Globus pallidus (tissue), 1 donor: ENCODE measurements around the gene TOPORS.
"Not testable (repeated sequence)": the region's sequence is repeated elsewhere in the genome, so short reads cannot be mapped to it uniquely, and the experiment has no call there.

Experiments used
- DNase-seq: peaks from one replicate; pipeline ENCODE4 v3.0.0-alpha.2; 2015; ENCODE audit warnings: low spot score

TOPORS gene

DNA sequence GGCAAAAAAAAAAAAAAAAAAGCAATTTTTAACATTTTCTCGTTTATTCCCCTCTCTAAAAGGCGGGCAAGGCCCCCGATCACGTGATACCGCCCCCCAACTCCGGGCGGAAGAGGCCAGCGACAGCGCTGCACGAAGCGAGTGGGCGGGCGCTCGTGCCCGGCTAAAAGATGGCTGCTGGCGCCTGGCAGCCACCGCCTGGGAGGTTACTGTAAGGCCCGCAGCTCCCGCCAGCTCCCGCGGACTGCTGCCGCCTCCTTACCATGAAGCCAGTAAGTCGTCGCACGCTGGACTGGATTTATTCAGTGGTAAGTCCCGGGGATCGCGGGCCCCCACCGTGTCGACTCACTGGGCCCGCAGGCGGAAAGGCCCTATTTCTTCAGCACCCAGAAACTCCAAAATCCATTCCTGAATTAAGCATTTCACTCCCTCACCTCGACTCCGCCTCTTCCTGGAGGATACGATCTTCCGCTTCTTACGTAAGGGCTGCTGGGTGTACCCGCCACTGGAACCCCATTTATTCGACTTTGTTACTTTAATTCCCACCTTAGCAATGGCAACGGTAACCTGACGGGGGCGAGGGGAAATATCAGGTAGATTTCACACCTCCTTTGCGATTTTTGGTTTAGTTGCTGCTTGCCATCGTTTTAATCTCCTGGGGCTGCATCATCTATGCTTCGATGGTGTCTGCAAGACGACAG, at the start of gene TOPORS, which contains the start of gene SMIM27:
Gene TOPORS, minus strand, starts transcription at position 415 of the 701 bp plus-strand sequence. Its CDS starts 150 bp downstream, at position 265.
Gene SMIM27, plus strand, starts transcription at position 156 of the 701 bp plus-strand sequence. Its CDS starts 108 bp downstream, at position 264.
- DNase-seq, result peak; percentile 93

DNA sequence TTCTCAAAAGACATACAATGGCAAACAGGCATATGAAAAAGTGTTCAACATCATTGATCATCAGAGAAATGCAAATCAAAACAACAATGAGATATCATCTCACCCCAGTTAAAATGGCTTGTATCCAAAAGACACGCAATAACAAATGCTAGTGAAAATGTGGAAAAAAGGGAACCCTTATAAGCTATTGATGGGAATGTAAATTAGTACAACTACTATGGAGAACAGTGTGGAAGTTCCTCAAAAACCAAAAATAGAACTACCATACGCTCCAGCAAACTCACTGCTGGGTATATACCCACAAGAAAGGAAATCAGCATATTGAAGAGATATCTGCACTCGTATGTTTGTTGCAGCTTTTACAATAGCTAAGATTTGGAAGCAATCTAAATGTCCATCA, 46.6 kb upstream of the TOPORS start:
- not testable (repeated sequence) for DNase-seq

GRCh38 chr9:32596936-32597335, 44.5 kb upstream of the TOPORS start:
- DNase-seq, result no peak

GRCh38 chr9:32596096-32596865, 43.9 kb upstream of the TOPORS start:
- DNase-seq, result no peak

- no peak for DNase-seq
Measured at GRCh38 chr9:32590898-32591297, 38.5 kb upstream of the TOPORS start.

GRCh38 chr9:32590476-32590875, 38.1 kb upstream of the TOPORS start:
- no peak for DNase-seq

DNA sequence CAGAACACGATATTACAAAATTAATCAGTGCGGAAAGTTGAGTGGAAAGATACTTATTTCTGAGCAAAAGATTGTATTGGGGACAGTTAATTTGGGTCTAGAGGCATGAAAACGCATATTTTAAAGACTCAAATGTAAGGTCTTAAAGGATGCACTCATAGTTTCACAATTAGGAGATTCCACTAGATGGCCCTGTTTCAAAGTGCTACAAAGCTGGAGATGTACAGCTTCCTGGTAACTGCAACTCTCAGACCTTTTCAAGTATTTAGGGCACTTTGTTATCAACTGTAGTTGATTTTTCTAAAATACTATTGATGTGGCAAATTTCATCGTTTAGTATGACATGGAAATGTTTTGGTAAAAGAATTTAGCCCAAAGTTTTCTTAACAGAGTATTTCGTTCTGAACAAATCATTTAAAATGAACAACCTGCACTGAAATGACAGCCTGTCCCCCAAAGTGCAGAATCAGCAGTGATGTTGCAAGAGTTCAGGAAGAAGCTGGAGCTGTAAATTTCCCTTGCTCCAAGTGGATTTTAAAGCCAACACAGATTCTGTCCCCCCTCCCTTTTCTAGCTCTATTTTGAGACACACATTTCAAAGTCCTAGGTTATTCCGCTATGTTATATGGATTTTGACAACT, 36.8 kb upstream of the TOPORS start:
- peak; percentile 25 for DNase-seq

DNA sequence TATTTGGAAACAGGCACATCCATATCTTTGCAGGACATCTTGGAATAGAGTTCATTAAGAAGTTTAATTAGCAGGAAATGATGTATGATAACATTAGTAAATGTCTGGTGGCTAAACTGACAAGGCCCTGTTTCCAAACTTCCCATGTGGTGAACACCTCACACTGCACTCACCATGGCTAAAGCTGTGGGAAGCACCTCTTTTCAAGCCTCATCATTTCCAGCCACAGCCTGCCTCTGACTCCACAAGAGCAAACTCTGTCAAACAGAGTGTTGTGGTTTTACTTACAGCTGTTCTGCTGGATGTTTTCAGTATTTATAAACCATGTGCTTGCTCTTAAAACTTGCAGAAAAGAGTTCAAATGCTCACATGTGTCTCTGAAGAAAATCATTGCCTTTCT, 35.5 kb upstream of the TOPORS start:
- DNase-seq, result no peak

DNA sequence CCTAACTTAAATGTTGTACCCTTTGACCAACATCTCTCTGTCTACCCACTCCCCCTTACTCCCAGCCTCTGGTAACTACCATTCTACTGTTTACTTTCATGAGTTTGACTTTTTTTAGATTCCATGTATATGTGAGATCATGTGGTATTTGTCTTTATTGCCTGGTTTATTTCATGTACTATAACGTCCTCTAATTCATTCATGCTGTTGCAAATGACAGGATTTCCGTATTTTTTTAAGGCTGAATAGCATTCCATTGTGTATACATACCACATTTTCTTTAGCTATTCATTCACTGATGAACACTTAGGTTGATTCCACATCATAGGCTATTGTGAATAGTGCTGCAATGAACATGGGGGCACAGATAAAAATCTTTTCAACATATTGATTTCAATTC, 32.4 kb upstream of the TOPORS start:
- no peak for DNase-seq

DNA sequence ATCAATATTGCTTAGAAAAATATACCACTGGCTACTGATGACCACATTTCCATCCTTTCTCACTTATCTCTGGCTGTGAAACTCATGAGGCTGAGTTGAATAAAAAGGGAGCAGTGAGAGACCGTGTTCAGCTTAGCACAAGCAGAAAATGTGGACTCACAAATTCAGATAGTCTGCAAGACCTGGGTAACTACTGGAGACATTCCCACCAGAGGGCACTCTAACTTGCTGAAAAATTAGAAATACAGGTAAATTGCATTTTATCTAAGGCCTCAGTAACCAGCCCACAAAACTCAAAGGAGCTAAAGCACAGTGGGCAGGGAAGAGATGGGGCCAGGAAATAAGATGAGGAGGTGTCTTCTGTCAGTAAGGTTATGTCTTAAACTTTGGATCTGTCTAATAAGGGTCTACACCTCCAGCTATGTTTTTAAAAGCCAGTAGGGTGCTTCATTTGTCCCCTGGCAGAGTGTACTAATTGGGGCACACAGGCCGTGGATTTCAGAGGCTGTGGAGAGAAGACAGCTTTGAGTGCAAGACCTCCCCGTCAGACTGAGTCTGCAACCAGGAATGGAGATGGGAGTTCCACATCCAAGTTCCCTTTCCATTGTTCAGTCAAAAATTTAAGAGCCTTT, 29.2 kb upstream of the TOPORS start:
- peak; percentile 26 for DNase-seq

DNA sequence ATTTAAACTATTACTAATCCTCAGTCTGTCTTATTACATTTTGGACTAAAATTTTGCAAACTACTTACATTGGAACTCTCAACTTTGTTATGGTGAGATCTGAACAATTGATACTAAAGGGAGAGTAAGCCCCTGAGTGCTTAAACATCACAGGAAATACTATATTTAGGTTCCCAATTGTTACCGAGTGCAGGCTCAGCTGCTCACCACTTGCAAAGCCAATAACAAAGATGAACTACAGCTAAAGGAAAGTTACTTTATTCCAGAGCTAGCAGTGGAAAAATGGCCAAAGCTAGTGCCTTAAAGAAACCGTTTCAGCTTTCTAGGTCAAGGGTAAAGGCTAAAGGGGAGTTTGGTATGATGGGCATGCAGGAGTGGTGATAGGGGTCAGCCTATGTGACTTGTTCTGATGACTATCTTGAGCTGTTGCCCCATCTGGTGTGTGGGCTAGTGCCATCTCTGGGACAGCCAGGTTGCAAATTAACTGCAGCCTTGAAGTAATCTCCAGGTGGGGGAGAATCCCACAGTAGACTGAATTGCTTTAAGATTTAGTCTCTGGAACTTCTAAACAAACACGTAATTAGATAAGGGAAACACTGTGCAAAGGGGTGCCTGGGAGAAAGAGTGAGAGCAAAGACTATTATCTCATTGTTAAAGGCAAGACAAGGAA, 28.4 kb upstream of the TOPORS start:
- DNase-seq, result no peak

DNA sequence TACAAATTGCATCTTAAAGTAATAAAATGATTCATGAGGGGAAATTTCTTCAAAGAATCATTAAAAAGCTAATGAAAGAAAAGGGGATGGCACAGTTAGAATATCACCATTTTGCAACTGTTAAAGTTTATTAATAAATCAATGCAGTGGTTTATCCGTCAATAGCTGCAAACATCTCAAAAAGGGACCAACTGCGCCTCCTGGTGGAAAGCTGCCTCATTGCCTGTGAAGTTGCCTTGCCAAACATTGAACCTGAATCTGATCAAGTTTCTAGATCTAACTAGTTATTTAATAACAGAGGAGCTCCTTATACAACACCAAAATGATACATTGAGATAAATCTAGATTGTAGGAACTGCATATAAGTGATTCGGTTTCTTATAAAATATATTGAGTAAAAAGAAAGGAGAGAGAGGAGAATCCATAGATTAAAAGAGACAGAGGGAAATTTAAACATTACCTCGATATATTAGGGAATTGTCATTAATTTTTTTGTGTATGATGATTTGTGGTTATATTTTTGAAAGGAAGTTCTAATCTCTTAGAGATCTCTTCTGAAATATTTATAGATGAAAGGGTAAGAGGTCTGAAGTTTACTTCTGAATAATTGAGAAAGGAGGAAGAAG, 27.4 kb upstream of the TOPORS start:
- DNase-seq, result peak; percentile 43

- DNase-seq, result no peak
Measured at GRCh38 chr9:32578976-32579375, 26.6 kb upstream of the TOPORS start.

- no peak for DNase-seq
Measured at GRCh38 chr9:32577316-32577715, 24.9 kb upstream of the TOPORS start.

DNA sequence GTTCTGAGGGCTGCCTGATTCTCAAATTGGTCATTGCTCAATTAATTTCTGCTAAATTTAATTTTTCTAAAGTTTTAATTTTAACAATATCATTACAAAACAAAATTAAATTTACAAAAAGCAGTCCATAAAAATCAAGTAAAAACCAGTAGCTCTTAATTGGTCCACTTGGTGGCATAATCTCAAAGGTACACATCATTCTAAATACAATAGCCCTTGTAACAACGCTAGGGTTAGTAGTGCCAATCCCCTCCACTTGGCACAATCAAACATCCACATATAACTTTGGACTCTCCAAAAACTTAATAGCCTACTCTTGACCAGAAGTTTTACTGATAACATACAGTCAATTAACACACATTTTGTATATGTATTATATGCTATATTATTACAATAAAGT, 22.5 kb upstream of the TOPORS start:
- DNase-seq, result no peak

DNA sequence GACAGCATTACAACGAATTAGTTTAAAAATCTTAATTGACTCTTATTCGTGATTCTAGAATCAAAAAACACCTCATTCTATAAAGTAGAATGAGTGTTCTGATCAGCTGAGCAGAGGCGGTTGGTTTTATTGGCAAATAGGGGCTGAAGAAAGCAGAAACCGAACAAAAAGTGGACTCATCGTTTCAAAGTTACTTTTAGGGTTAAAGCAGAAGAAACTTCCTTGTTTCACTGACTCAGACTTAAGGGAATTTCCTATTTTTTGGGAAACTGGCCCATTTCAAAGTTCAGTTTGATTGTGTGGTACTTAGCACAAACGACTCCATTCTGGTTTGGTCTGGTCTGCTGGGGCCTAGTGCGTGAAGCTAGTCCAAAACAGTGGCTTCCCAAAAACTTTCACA, 21.4 kb upstream of the TOPORS start:
- no peak for DNase-seq

- DNase-seq, result peak; percentile 90
Measured at GRCh38 chr9:32572900-32573523, 20.6 kb upstream of the TOPORS start, which contains the start of gene NDUFB6. Gene NDUFB6 (minus strand): TSS chr9:32573159. CDS start chr9:32573060, 99 bp downstream.

DNA sequence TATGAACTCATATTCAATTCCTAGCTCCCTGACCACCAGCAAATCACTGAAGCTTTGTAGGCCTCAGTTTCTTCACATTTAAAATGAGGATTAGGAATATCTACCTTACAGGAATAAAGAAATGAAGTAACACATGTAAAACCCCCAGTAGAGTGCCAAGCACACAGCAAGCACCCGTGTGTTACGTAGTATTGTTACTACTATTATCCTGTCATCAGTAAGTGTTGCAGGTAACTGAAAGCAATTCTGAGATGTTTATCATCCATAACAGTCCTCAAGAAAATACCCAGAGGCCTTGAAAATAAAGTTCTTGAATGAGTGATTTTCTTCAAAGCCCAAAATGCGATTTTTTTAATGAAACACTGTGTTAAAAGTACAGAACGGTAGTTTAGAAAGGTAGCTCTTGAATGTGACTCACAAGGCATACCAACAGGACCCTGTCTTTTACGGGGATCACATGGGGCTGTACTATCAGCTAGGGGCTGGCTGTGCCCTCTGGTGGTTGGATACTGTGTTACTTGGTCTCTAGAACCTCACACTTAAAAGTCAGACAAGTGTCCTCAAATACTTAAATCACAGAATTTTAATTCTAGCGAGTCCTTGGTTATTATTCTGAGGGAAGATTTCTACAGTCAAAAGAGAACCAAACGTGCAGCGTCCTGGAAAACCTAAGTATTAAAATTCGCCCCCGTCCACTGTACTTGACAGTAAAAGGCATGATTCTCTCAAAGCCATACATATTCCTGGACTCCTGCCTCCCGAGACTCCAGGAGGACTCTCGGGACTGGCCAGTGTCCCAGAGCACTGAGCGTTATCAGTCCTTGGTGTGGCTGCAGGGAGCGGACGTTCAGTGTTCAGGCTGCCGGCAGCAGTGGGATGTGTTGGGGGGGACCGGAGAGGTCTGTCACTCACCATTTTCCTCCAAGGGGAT, 19.8 kb upstream of the TOPORS start:
- peak; percentile 61 for DNase-seq

- DNase-seq, result no peak
Measured at GRCh38 chr9:32570262-32570661, 17.9 kb upstream of the TOPORS start.

- no peak for DNase-seq
Measured at GRCh38 chr9:32566770-32567169, 14.4 kb upstream of the TOPORS start.
